HG02981 (cell line): ENCODE results near the gene MEIS1.
"Not testable (repeated sequence)": the region's sequence is repeated elsewhere in the genome, so short reads cannot be mapped to it uniquely, and the experiment has no call there.

ENCODE experiments used
- ATAC-seq: cut with Tn5 transposase; IDR thresholded peaks from one replicate; pipeline ENCODE4 v1.9.1; 2021; ENCODE audit warnings: mild to moderate bottlenecking, moderate library complexity; ENCODE audit not compliant: unreplicated experiment

Gene MEIS1

DNA sequence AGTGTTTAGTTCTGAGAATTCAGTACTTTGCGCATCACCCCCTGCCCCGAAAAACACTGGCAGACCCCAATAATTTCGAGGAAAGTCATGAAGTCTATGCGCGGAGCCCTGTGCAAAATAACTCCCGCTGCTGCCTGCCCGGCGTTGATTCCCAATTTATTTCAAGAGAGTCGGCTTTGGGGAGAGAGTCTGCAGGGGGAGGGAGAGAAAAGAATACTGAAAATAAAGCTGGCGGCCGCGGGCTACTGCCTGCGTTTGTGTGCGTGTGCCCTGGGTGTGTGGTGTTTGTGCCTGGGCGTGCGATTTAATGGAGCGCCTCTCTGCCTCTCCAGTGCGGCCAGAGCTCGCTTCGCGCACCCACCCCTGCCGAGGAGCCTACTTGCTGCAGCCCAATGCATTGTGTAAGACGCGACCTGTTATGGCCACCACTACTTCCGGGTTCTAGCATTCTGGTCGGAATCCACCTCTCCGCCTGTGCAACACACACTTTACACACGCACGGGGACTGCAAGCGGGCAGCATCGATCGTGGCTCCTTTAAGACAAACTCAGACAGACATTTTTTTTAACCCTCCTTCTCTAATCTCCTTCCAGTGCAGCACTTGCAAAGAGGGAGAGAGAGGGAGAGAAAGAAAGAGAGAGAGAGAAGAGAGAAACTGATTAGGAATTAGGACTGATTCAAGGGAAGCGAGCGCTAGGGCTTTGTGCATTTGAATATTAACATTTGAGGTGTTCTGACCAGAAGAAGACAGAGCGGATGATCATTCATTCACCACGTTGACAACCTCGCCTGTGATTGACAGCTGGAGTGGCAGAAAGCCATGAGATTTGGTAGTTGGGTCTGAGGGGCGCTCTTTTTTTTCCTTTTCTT, at the start of gene MEIS1:
TSS of gene MEIS1 (plus strand) at position 447 of the 870 bp plus-strand sequence. CDS start 732 bp downstream, outside the sequence.
- ATAC-seq, result peak; percentile 63

GRCh38 chr2:66387016-66387753, 47.7 kb upstream of the MEIS1 start:
- no peak for ATAC-seq

DNA sequence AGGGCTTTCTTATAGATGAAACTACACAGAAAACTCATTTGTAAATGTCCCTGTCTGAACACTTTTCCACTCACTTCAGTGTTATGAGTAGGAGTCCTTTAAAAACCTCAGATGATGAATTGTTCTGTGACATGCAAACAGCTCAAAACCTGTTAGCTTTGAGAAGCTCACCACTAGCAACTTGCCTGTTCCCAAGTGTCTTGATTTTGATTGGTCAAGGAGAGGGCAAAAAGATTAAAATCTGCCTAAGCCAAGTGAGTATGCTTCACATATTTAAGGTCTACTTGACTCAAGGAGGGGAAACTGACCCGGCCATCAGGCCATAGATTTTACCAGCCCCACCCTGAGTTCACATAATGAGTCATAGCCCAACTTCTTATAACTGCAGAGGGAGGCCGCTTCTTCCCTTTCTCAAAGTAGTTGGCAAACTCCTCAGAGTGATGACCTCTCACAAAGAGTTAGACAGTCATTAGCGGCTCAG, 45.2 kb upstream of the MEIS1 start:
- ATAC-seq, result no peak

GRCh38 chr2:66390152-66390551, 44.8 kb upstream of the MEIS1 start:
- ATAC-seq, result no peak

GRCh38 chr2:66390811-66391210, 44.1 kb upstream of the MEIS1 start:
- ATAC-seq, result no peak

- ATAC-seq, result not testable (repeated sequence)
Measured at GRCh38 chr2:66391240-66391639, 43.7 kb upstream of the MEIS1 start.

DNA sequence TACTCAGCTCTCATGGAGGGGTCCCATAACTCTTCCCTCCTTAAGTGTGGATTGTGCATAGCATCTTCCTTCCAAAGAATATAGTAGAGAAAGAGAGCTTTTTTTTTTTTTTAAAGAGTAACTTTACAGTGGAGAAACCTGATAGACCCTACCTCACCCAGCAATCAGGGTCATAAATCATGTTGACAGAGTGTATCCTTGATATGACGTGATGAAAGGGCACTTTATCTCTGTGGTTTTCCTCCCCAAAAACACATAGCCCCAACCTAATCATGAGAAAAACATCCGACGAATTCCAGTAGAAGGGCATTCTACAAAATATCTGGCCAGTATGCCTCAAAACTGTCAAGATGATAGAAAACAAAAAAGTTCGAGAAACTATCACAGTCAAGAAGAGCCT, 29.5 kb upstream of the MEIS1 start:
- no peak for ATAC-seq

DNA sequence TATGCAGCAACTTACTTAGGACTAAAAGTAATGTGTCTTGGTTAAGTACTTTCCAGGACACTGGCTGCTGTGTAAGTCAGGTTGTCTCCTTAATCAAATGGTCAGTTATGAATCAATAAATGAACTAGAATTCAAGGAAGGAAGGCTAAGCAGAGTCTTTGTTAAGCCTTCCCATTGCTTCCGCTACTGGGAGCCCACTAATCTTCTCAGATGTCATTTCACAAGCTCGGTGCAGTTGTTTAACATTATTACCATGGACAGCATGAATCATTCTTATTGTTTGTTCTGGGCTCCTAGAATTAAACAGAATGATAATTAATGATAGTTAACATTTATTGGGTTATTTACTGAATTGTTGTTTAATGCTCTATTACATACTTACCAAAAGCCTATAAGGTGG, 26.0 kb upstream of the MEIS1 start:
- no peak for ATAC-seq

DNA sequence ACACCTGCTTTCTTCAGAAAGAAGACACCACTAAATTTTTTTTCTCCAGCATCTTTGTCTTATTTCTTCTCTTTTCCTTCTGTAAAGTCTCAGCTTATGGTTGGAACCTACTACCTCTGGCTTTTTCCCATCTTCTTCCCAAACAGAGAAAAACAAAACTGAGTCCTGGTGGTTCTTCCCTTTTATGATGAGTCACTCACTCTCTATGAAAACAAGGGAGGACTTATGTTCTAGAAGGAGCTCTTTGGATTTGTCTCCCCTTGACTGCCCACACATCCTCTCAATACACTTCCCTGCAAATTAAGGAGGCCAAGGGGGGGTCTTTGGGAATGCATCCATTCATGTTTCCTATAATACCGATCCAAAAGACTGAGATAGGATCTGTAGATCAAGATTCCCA, 22.1 kb upstream of the MEIS1 start:
- no peak for ATAC-seq

- no peak for ATAC-seq
Measured at GRCh38 chr2:66414896-66415295, 20.0 kb upstream of the MEIS1 start.

- no peak for ATAC-seq
Measured at GRCh38 chr2:66418381-66418780, 16.5 kb upstream of the MEIS1 start.

GRCh38 chr2:66421612-66422011, 13.3 kb upstream of the MEIS1 start:
- no peak for ATAC-seq

- ATAC-seq, result no peak
Measured at GRCh38 chr2:66423391-66424124, 11.4 kb upstream of the MEIS1 start.

DNA sequence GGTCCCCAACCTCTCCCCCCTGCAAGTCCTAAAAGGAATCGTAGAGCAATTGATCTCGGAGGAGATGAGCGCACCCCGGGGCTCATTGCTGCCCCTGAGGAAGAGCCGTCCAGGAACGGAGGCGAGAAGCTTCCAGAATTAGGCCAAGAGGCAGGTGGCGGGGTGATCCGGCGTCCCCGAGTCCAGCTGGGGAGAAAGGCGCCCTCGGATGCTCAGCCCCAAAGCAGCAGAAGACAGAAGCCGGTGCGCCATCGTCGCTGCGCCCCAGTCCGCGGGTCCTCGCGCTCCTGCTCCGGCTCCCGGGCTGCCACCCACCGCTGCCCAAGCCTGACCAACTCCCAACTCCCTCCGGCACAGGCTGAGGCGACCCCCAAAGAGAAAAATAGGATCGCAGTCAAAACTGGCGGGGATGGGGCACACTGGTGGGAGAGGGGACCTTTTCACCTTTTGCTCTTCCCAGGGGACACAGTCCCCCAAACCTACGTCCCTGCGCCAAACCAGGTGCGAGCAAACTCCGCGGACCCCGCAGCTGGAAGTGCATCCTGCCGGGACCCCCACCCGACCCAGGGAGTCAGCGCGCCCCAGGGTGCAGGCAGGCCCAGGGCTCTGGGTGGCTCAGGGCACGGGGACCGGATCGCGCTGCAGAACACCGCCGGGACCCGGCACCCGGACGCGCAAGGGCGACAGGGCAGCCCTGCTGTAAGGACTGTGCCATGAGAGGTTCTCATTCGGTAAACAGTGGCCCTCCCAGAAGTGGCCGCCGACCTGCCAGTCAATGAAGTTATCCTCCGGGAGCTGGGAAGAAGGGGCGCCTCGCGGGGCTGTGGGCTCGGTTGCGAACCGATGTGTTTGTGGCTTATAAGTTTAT, 8.4 kb upstream of the MEIS1 start:
- ATAC-seq, result no peak

DNA sequence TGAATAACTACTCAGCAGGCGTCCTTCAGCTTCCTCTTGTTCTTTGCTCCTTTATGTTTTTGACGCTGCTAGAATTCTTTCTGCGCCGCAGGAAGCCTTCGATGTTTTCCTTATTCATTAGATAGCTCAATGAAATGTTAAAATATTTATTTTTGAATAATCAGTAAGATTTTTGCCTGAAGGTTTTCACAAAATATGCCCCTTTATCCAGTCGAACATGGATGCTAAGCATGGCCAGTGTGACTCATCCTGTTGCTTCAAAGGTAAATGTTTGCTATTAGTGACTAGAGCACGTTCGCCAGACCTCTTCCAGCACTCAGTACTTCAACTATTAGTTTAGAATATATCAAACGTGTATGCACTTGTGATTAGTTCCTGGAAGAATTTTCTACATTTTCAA, 7.6 kb upstream of the MEIS1 start:
- no peak for ATAC-seq

GRCh38 chr2:66428986-66429612, 5.8 kb upstream of the MEIS1 start:
- no peak for ATAC-seq

DNA sequence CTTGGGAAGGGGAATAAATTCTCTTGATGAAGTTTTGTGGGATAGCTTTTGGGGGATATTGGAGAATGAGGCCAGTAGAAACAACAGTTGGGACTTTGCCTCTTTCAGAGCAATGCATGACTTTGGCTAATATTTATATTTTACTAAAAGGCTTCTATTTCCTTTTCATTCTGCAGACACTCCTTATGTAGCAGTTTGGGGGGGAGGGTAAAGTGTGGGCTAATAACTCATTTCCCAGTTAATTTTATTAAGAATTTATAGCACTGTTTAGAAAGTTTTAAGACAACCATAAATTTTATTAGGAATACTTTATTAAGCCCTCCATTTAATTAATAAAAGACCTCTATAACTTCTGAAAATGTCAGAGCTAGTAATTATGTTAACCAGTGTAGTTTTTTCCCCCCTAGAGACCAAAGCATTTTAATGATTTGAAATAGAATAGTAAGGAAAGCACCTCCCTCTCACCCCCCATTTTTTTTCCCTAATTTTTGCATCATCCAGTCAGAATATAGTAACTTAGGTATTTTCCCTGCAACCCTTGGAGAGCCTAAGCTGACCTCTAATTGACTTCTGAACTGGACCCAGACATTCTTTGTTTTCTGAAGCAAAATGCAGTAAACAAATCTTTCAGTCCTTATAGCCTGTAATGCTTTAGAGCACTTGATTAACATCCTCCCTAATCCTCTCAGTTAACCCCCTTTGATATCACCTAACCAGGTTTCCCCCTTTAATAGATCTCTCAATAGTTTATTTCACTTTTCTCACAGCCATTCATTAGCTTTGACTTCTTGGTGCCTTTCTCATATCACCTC, 5.0 kb upstream of the MEIS1 start:
- ATAC-seq, result no peak

DNA sequence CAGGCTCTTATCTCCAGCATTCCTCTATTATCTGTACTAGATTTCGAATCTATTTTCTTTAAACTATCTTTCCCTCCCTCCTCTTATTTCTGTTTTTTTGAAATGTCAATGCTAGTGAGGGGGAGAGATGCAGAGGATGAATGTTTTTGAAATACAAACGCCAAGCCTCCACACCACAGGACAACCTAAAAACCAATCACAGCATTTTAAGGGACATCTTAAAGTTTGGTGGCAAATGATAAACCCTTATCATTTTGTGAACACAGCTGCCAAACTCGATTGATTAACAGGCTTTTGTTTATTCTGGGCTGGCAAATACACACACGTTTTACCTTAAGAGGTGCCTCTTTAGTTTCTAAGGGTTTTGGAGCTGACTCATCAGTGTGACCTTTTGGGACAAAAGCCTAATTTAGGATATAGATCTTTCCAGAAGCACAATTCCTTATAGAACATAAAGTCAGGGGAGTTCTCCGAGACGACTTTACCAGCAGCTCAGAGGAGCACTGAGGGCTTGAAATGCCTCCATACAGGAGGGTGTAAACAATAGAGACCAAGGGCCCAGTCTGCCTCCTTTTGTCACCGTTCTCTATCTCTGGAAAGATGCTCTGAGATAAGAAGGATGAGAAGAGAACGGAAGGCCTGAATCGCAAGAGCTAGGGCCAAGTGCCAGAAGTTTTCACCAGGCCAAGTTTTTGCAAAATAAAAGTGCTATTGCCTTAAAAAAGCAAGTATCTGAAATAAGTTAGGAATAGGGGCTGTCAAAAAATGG, 4.2 kb upstream of the MEIS1 start:
- ATAC-seq, result no peak
